HG02973 (cell line): ENCODE data around the gene GRXCR2.
A peak's percentile ranks its signal among the peaks of the same experiment; 100 is the strongest.
"Not testable (repeated sequence)": the region's sequence is repeated elsewhere in the genome, so short reads cannot be mapped to it uniquely, and the experiment has no call there.

Source experiments
- ATAC-seq: cut with Tn5 transposase; IDR thresholded peaks from one replicate; pipeline ENCODE4 v1.9.1; 2021; ENCODE audit warnings: moderate library complexity; ENCODE audit not compliant: unreplicated experiment

GRXCR2 gene, protein sequence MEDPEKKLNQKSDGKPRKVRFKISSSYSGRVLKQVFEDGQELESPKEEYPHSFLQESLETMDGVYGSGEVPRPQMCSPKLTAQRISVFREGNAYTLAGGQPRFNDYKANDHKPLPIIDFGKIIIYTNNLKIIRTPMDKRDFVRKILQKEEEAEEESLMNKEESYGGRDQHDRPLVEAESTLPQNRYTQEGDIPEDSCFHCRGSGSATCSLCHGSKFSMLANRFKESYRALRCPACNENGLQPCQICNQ

DNA sequence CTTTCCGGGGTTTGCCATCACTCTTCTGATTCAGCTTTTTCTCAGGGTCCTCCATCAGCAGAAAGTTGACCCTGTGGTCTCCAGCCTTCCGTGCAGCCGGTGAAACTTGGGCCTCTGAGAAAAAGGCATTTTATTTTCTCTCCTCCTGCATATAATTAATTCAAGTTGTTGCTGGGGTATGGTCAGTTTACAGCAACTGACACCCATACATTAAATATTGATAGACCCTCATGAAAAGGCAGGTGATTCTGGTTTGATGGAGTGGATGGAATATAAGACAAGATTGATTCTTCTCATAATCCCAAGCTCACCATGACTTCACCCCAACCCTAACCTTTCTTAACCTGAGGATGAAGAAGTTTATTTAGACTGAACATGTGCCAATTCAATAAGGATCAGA lies at the start of gene GRXCR2:
Gene GRXCR2 (minus strand): TSS at position 101 of the 400 bp plus-strand sequence. CDS start 46 bp downstream, at position 55.
- ATAC-seq = no peak

DNA sequence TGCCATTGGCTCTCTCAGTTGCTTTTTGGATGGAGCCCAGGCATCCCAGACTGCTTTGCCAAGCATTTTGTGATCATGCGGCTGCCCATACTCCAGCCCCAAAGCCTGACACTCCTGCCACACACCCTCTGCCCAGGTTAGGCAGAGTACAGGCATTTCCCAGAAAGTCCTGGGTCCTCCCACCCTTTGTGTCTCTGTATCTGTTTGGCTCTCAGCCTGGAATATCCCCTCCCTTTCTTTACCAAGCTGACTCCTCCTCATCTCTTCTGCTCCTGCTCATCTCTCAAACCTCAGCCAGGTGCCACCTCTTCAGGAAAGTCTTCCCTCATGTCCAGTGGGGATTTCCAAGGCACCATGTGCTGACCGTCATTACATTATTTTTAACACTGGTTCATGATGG lies 49.2 kb upstream of the GRXCR2 start:
- no peak for ATAC-seq

DNA sequence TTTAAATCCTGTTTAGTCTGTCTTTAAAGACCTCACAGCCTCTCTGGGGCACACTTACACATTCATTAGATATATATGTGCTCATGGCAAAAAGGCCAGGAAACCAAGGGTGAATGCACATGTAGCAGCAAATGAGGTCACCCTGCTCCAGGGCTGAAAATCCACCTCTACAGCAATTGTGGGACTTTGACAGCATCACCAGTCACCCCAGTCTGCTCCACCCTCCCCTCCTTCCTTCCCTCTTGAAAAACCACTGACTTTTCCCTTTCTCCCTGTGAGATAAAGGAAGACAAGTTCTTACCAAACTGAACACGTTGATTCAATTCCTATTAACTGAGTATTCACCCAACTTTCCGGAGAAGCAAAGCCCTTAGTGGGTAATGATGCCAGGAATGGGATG lies 48.4 kb upstream of the GRXCR2 start:
- no peak for ATAC-seq

DNA sequence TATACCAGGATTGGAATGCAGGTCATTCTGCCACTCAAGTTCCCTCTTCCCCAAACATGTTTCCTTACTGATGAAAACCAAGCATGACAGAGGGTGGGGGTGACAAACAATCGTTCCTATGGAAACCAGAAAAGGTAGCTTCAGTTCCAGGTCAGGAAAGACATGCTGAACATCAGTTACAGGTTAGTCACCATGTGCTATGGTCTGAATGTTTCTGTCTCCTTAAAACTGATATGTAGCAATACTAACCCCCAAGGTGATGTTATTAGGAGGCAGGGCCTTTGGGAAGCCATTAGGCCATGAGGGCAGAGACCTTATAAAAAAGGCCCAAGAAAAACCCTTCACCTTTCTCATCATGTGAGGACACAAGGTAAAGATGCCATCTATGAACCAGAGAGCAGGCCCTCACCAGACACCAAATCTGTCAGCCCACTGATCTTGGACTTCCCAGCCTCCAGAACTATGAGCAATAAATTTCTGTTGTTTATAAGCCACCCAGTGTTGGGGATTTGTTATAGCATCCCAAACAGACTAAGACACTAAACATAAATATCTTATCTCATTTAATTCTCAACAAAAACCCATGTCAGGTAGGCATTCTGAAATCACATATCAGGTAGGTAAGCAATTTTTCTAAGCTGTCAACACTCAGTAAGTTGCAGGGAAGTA lies 47.9 kb upstream of the GRXCR2 start:
- ATAC-seq = no peak

DNA sequence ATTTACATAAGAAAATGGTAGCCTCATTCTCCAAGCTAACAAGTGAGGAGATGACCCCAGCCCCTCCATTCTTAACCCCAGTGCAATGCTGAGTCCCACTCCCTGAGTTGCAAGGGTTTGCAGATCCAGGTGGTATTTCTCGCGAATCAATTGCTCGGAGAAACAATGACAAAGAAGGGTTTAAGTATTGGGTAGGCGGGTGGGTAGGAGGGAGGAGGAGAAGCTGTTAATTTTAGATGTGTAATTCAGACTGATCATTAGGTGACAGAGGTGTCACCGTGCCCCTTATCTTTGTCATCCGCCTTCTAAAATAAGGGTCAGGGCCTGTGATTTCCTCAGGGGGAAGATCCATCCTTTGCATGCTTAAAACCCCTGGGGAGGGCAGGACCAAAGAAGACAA lies 46.6 kb upstream of the GRXCR2 start:
- ATAC-seq = no peak

DNA sequence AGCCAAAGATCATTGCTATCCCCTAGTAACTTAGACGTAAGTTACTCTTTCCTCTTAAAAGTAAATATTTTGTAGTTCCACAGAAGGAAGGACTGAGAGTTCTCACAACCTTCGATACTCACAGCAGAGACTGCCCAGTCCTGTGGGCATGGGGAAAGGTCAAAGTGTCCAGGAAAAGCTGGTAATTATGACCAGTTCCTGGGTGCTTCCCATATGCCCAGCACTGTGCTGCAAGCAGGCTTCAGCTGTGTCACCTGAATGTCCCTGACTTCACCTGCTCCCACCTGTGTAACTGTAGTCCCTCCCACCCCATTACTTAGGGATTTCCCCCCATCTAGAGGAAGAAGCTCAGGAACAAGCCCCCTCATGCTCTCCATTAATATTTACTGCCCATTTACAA lies 45.6 kb upstream of the GRXCR2 start:
- no peak for ATAC-seq

DNA sequence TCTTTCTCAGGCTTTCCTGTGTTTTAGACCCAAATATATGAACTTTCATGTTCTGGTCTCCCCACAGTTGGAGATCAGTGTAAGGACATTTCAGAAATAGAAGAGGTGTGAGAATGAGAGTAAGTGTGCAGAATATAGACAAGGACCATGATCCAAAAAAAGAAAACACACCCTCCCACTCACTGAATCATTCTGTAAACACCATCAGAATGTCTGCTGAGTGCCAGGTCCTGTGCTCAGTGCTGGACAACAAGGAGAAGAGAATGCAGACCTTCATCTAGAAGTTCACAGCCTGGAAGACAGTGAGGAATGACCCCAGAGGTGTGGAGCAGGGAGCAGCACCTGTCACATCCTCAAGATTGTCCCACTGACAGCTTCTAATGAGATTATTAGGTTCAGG lies 44.5 kb upstream of the GRXCR2 start:
- ATAC-seq = no peak

DNA sequence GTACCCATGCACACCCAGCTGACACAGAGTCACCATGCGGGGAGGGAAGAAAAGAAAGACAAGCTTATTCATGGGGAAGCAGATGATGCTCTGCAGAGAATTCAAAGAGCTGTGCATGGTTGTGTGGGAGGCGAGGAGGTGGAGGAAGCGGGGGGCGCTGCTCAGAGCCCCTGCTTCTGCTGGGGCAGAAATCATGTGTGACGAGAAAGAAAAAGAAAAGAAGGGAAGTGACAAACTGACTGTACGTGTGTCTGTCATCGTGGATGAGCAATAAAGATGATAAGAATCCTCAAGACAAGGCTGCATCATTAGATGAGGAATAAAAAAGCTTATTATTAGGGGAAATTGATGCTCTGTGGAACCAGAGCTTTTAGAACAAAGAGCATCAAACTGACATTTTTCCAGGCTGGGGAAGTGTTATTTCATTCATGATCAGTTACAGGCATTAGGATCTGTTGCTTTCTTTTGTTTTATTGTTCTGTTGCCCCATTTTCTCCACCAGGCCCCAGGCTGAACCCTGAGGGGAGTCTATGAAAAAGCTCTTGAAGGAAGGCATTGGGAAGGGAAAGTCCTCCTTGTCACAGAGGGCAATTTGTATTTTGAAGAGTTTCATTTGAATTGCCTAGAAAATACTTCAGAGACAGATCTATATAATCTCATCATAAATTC lies 43.3 kb upstream of the GRXCR2 start:
- ATAC-seq = no peak

DNA sequence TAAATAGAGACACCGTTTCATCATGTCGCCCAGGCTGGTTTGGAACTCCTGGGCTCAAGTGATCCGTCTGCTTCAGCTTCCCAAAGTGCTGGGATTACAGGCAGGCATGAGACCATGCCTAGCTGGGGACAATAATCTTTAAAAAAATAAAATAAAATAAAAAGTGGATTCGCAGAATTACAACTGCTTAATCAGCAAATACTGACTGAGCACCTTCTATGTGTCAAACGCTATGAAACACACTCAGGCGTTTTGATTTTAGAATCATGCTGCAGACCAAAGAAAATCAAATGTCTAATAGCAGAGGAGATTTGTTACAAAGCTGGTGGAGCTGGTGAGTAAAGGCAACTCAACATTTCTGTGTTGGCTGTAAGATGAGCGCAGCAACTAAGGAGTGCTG lies 40.9 kb upstream of the GRXCR2 start:
- ATAC-seq = no peak

DNA sequence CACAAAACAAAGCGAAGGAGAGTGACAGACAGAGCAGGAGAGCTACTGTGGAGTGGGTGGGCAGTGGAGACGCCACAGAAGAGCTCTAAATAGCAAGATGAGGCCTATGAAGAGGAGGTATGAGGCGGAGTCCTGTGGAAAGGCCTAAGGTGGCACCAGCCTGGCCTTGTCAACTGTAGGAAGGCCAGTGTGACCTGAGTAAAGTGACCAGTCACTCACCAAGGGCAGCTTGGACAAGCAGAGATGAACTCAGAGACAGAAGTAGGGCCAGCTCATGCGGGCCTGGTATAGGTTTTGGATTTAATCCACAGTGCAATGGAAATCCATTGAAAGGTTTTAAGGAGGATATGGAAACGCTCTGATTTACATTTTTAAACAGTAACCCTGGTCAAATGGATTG lies 39.8 kb upstream of the GRXCR2 start:
- ATAC-seq = no peak

DNA sequence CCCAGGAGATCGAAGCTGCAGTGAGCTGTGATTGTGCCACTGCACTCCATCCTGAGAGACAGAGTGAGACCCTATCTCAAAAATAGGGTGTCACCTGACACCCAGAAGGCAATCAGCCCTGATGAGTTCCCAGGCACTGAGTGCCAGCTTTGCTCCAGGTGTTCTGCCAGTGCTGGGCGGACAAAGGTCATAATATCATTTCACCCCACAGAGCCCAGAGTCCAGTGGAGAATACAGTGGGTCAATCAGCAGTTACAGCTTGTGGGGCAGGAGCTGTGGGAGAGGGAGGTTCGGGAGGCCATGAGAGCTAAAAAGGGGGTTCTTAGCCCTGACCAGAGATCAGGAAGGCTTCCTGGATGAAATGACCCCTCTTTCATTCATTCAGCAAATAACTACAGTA lies 39.2 kb upstream of the GRXCR2 start:
- ATAC-seq = no peak

DNA sequence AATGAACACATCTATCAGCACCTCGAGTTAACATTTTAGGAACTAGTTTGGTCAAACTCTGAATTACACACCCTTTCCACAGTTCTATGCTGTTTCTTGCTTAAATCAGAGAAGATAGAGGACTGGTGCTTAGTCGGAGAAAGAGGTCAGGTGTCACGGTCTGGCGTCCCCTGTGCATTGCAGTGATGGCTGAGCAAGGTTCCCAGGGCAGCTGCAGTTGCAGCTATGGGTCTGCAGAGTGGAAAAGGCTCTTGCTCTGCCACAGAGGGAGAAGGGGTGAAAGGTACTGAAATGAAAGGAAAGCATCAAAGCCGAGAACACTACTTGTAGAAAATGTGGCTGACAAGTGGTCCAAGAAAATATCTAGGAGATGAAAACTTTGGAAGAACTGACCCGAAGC lies 38.4 kb upstream of the GRXCR2 start:
- no peak for ATAC-seq

DNA sequence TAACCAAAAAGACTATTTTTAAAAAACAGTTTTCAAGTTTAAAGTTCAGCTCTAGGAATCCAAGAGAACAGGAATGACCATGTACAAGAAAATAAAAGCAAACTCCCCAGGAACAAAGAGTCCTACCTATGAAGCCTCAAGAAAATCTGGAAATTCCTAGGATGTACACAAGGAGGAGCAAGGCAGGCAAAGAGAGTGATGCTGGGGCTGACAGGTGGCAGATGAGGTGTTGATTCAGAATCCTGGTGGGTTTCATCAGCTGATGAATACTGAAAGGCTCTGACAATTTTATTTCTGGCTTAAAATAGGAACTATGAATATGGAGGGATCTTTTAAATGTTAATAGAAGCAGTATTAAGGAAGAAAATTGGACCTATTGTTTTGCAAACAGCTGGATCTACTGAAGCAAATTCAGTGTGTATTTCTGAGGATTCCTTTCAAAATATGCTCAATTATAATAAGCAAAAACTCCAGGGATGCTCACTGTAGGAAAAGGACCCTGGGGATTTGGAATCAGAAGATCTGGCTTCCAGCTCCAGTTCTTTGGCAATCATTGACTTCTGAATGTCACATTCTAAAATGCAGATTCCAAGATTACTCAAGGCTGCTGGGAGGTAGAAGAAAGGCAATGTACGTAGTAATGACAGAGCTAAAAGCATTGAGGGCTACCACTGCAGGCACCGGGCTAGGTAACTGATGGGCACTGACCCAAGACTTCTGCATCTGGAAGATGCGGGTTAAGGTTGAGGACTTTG lies 35.6 kb upstream of the GRXCR2 start:
- no peak for ATAC-seq

DNA sequence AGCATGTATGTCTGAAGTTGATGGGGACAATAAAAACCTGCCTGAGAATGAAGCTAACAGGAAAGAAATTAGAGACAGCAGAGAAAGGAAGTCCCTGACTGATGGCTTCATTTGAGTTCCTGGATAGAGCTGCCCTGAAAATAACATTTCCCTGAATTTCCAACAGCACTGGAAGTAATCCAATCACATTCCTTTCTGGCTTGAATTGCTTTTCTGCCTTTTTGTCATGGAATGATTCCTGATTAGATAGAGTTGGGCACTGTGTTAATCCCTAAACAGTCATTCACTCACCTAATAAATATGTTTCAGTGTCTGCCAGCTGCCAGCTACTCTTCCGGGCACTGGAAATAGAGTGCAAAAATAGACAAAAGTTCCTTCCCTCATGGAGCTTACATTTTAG lies 33.6 kb upstream of the GRXCR2 start:
- ATAC-seq = no peak

DNA sequence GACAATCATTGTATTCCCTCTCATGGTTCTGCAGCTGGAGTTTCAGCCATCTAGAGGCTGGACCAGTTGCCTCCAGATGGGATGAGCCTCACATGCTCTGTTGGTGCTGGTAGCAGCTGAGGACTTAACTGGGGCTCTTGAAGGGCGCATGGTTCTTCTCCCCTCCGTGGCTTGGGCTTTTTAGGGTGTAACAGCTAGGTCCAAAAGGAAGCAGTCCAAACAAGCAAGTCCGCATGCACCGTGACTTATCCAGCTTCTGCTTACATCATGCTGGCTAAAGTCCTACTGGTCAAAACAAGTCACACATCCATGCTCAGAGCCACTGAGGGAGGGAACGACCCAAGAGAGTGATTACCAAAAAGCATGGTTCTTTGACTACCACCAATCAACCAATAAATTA lies 31.9 kb upstream of the GRXCR2 start:
- no peak for ATAC-seq

DNA sequence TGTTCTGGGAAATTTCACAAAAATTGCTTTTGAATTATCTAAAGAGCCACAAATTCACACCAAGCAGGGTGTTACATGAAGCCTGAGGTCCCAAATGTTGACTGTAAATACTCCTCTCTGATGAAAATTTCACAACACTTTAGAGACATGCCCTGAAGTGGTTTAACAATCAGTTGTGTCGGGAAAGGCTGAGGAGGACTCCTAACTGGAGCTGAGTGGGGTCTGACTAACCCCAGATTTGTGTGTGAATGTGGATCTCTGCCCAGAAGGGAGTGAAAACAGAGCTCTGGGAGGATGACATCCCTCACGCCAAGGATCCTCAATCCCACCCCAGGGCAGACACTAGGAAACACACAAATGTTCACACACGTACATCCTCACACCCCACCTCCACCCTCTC lies 31.1 kb upstream of the GRXCR2 start:
- no peak for ATAC-seq

DNA sequence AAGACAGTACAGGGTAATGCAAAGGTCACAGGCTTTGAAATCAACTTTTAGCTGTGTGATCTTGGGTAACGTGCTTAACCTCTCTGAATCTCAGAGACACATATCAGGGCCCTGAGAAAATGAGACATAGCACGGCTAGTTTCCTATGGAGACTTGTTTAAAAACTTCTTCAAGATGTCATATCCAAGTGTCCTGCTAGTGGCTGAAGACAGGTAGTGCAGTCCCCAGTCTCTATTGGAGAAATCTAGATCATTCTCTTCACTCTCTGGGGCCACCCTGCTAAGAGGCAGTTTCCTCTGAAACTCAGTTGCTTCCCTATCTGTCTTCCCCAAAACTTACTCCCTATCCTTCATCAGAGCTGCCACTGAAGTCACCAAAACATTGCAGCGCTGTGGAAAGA lies 30.3 kb upstream of the GRXCR2 start:
- peak; percentile 69 for ATAC-seq

DNA sequence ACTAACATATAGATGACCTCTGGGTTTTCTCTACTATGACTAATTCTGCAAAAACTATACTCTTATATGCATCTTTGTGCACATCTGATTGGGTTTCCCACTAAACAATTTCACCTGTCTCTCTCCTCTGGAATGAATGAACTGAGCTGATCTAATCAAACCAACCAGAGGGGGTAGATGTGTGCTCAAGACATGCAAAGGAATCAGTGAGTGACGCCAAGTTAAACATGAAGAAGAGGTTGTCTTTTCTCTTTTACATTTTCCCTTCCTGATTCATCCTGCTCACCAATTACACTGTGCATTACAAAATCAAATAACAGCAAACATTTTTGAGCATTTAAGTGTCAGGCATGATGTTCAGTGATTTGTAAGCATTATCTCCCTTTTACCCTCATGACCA lies 29.6 kb upstream of the GRXCR2 start:
- ATAC-seq = no peak

DNA sequence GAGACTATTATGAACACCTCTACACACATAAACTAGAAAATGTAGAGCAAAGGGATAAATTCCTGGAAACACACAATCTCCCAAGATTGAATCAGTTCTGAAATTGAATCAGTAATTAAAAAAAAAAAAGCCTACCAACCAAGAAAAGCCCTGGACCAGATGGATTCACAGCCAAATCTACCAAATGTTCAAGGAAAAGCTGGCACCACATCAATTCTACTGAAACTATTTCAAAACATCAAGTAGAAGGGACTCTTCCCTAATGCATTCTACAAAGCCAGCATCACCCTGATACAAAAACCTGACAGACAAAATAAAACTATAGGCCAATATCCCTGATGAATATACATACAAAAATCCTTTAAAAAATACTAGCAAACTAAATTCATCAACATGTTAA lies 25.4 kb upstream of the GRXCR2 start:
- no peak for ATAC-seq

DNA sequence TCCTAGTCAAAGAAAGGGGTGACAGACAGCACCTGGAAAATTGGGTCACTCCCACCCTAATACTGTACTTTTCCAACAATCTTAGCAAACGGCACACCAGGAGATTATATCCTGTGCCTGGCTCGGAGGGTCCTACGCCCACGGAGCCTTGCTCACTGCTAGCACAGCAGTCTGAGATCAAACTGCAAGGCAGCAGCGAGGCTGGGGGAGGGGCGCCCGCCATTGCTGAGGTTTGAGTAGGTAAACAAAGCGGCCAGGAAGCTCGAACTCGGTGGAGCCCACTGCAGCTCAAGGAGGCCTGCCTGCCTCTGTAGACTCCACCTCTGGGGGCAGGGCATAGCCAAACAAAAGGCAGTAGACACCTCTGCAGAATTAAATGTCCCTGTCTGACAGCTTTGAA lies 18.6 kb upstream of the GRXCR2 start:
- not testable (repeated sequence) for ATAC-seq

DNA sequence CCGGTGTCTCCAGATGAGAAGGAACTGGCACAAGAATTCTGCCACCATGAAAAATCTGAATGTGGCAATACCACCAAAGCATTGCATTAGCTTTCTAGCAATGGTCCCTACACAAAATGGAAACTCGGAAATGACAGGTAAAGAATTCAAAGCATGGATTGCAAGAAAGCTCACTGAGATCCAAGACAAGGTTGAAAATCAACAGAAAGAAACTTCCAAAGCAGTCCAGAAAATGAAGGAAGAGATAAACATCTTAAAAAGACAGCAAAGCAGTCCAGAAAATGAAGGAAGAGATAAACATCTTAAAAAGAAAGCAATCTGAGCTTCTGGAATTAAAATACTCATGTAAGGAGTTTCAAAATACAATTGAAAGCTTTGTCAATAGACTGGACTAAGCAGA lies 16.8 kb upstream of the GRXCR2 start:
- no peak for ATAC-seq
